H1 (cell line): ENCODE results near the gene TMED10. TPM values are rescaled to one million over a fixed set of nuclear protein-coding genes. Genes with fewer than 3 reads are reported as not detected.

ENCODE experiments used
- EP300 ChIP-seq, 2 experiments: IDR thresholded peaks; 1 replicate in 1 of 2; 2 replicates in 1 of 2; pipeline ENCODE4 v1.6.1; 2011 to 2012; ENCODE audit warnings: low read depth in 2 of 2, low read length in 2 of 2, mild to moderate bottlenecking in 2 of 2, borderline replicate concordance in 1 of 2, inconsistent platforms in 1 of 2, moderate library complexity in 1 of 2
- JUN ChIP-seq: IDR thresholded peaks from 2 replicates; pipeline ENCODE4 v1.6.1; 2011; ENCODE audit warnings: low read depth, mild to moderate bottlenecking, improper control_type of control experiment, low read length
- polyA plus RNA-seq, 7 experiments: library from polyadenylated mRNA; depleted of rRNA in 3 of 7; stranded (reverse) in 5 of 7; unstranded in 2 of 7; fragments of >200 nt in 5 of 7; fragments of 200-250 nt in 2 of 7; gene quantifications; 1 replicate in 5 of 7; 2 replicates in 1 of 7; 4 replicates in 1 of 7; pipeline versions ENCODE4 v1.2.1 to v1.2.3, GENCODE V29; 2011 to 2013; ENCODE audit warnings: missing spikeins in 2 of 7, mixed read lengths in 2 of 7
- total RNA-seq: library from RNA; stranded (reverse); fragmentation: NEBNext Ultra II Directional; extraction: Animal tissue kit (Norgen Biotek cat#: 25700); gene quantifications from 2 replicates; pipeline ENCODE4 v1.2.1, GENCODE V29; 2021

TMED10 gene
- total and polyA plus RNA-seq, 2 of the 8 experiments (the other 6 are each of a cell fraction or from before 2014, with no cell fraction given): 218 to 250 TPM

DNA sequence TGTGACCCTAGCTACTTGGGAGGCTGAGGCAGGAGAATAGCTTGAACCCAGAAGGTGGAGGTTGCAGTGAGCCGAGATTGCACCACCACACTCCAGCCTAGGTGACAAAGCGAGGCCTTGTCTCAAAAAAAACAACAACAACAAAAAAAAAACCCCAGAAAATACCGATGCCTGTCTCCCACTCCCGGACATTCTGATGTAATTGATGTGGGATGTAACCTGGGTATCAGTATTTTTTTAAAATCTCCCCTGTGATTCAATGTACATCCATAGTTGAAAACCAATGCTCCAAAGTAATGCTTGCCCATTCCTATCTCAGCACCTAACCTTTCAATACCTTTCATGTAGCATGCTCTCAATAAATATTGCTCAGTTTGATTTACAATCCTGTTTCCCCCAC, 11.7 kb upstream of the TMED10 start (continued):
- TF ChIP-seq EP300 (IDR thresholded peaks at IDR 0.05; ENCODE audit: borderline replicate concordance in 1 of 2, low read depth in 2 of 2, low read length in 2 of 2): no peak
- no peak for TF ChIP-seq JUN
- TF ChIP-seq, all 59 proteins: peak for 0
